Middle frontal gyrus (tissue), 1 donor: ENCODE results near the gene ABCG5.

Source experiments
- DNase-seq: peaks from one replicate; pipeline ENCODE4 v3.0.0-alpha.2; 2015; ENCODE audit warnings: low spot score; ENCODE audit errors: extremely low spot score

ABCG5 gene

GRCh38 chr2:43810888-43811287 lies 27.8 kb downstream of the ABCG5 start:
- no peak for DNase-seq

GRCh38 chr2:43810452-43810851 lies 28.2 kb downstream of the ABCG5 start:
- no peak for DNase-seq

- DNase-seq, result no peak
Observed at GRCh38 chr2:43806719-43807031, 32.0 kb downstream of the ABCG5 start.

GRCh38 chr2:43803113-43803512 lies 35.5 kb downstream of the ABCG5 start:
- DNase-seq, result no peak

GRCh38 chr2:43802135-43802534 lies 36.5 kb downstream of the ABCG5 start:
- no peak for DNase-seq

GRCh38 chr2:43800894-43801293 lies 37.7 kb downstream of the ABCG5 start:
- no peak for DNase-seq

GRCh38 chr2:43798300-43798699 lies 40.3 kb downstream of the ABCG5 start:
- no peak for DNase-seq

GRCh38 chr2:43796206-43796605 lies 42.4 kb downstream of the ABCG5 start:
- DNase-seq, result no peak

GRCh38 chr2:43794956-43795355 lies 43.7 kb downstream of the ABCG5 start:
- DNase-seq, result no peak

- DNase-seq, result no peak
Observed at GRCh38 chr2:43792653-43793052, 46.0 kb downstream of the ABCG5 start.

- no peak for DNase-seq
Observed at GRCh38 chr2:43791035-43791765, 47.4 kb downstream of the ABCG5 start.

- DNase-seq, result no peak
Observed at GRCh38 chr2:43790147-43790546, 48.5 kb downstream of the ABCG5 start.

- DNase-seq, result no peak
Observed at GRCh38 chr2:43788646-43789045, 50.0 kb downstream of the ABCG5 start.

GRCh38 chr2:43787895-43788294 lies 50.7 kb downstream of the ABCG5 start:
- no peak for DNase-seq

GRCh38 chr2:43778233-43778632 lies 60.4 kb downstream of the ABCG5 start:
- no peak for DNase-seq

- no peak for DNase-seq
Observed at GRCh38 chr2:43777306-43777926, 61.2 kb downstream of the ABCG5 start.

GRCh38 chr2:43776324-43776723 lies 62.3 kb downstream of the ABCG5 start:
- DNase-seq, result no peak

GRCh38 chr2:43774617-43775016 lies 64.0 kb downstream of the ABCG5 start:
- no peak for DNase-seq

GRCh38 chr2:43773876-43774613 lies 64.6 kb downstream of the ABCG5 start, which contains the start of gene DYNC2LI1:
TSS of gene DYNC2LI1 (plus strand) at chr2:43774039. CDS start at chr2:43774139, 100 bp downstream.
- DNase-seq, result peak; percentile 84

- no peak for DNase-seq
Observed at GRCh38 chr2:43766006-43766405, 72.6 kb downstream of the ABCG5 start.

- DNase-seq, result no peak
Observed at GRCh38 chr2:43764086-43764705, 74.4 kb downstream of the ABCG5 start.

GRCh38 chr2:43763091-43763490 lies 75.5 kb downstream of the ABCG5 start:
- DNase-seq, result no peak
